Activated CD8-positive, alpha-beta T cell treated with anti-CD3 and anti-CD28 coated beads, Interleukin-2, amount 10 ng/mL, durations not matched to agents 7 days and 5 days (primary cell): ENCODE measurements around the gene XIAP. TPM values are rescaled to one million over a fixed set of nuclear protein-coding genes. Genes with fewer than 3 reads are reported as not detected.

Experiments used
- ATAC-seq: fragments of 150-1000 bp; cut with Tn5 transposase; one replicate; pipeline ENCODE4 v1.10.0; 2021; ENCODE audit warnings: moderate library complexity
- CTCF ChIA-PET: fragments of 350-600 bp; sonication (Branson Sonifier 250); formaldehyde crosslinking; loops from one replicate; lab custom pipeline; 2021; ENCODE audit warnings: antibody characterized with exemption; lab: Charles Lee
- POLR2A ChIA-PET: fragments of 350-600 bp; sonication (Branson Sonifier 250); formaldehyde crosslinking; loops from one replicate; lab custom pipeline; 2021; ENCODE audit warnings: antibody characterized with exemption; lab: Charles Lee
- DNase-seq: peaks from one replicate; pipeline ENCODE4 v3.0.0-alpha.2; 2020
- H3K27ac Mint-ChIP-seq: one replicate; pipeline ENCODE4 v1.8.0; 2021; ENCODE audit warnings: mild to moderate bottlenecking, mixed read lengths
- H3K27me3 Mint-ChIP-seq: one replicate; pipeline ENCODE4 v1.8.0; 2021; ENCODE audit warnings: low read depth, mixed read lengths
- H3K36me3 Mint-ChIP-seq: one replicate; pipeline ENCODE4 v1.8.0; 2021; ENCODE audit warnings: low read depth, mixed read lengths
- H3K4me1 Mint-ChIP-seq: one replicate; pipeline ENCODE4 v1.8.0; 2021; ENCODE audit warnings: low read depth, mixed read lengths
- H3K4me3 Mint-ChIP-seq: one replicate; pipeline ENCODE4 v1.8.0; 2021; ENCODE audit warnings: mild to moderate bottlenecking, mixed read lengths
- H3K9me3 Mint-ChIP-seq: one replicate; pipeline ENCODE4 v1.8.0; 2022; ENCODE audit warnings: mixed read lengths; ENCODE audit not compliant: insufficient read depth
- total RNA-seq, 2 experiments: library from RNA; stranded (reverse); gene quantifications; one replicate each; pipeline ENCODE4 v1.2.3, GENCODE V29; 2021

XIAP gene
- total RNA-seq, 2 experiments from 2014 or later = 33.9 to 38.0 TPM

GRCh38 chrX:123962006-123962467, 102.2 kb downstream of the XIAP start:
- peak overlapping the region; percentile 89 for H3K4me3 Mint-ChIP-seq
- peak overlapping the region; percentile 95 for H3K27ac Mint-ChIP-seq

DNA sequence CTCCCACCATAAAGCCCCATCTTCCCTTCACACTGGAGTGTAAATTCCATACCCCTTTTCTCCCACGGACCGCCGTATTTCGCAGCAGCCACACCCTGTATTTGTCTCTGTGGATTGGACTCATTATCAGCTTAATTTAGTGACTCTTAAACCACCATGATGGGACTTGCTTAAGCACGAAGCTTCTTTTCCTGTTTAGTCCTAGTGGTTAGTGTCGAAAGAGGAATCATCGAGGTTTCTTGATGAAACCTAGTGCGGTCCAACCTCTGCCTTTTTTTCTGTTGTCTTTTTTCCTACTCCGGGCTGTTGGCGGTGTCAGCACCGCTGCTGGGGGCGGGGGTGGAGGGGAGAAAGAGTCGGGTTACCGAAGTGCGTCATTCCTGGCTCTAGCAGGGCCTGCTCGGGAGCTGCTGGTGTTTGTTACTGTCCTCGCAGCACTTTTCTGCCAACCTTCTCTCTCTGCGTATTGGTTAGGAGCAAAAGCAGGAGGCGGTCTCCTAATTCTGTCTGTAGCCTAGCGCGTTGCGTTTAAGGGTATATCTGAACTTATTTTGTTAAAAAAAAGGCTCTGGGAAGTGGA, 103.0 kb downstream of the XIAP start:
- POLR2A ChIA-PET = interaction anchor here (0.9 to 2.1 kb wide), 7 partner anchors 14 to 386 kb away, joined by 3 to 8 read pairs (median 3); no protein-coding TSS in a partner anchor
- peaks cover 25% of the 10 kb centered on the region for H3K36me3 Mint-ChIP-seq
- DNase-seq (peak; percentile 83), ATAC-seq (peak; percentile 62)
- H3K27me3 Mint-ChIP-seq = no peaks in the 10 kb centered on the region
- peaks cover 26% of the 10 kb centered on the region for H3K4me1 Mint-ChIP-seq
- peak overlapping the region; percentile 89 for H3K4me3 Mint-ChIP-seq
- CTCF ChIA-PET = interaction anchor here (1.0 to 1.7 kb wide), 4 partner anchors 14 to 248 kb away, joined by 3 to 7 read pairs (median 6); no protein-coding TSS in a partner anchor
- H3K9me3 Mint-ChIP-seq = no peaks in the 10 kb centered on the region
- peak overlapping the region; percentile 95 for H3K27ac Mint-ChIP-seq

More at GRCh38 chrX:123962006-123962467, 102.2 kb downstream of the XIAP start:
- ChIA-PET CTCF (interaction anchor here (1.6 to 1.7 kb wide), 2 partner anchors 56 to 59 kb away, joined by 7 read pairs; no protein-coding TSS in a partner anchor), POLR2A (interaction anchor here (1.0 to 2.1 kb wide), 4 partner anchors 15 to 101 kb away, joined by 3 to 8 read pairs (median 4); no protein-coding TSS in a partner anchor)
- Mint-ChIP-seq H3K27me3 (no peaks in the 10 kb centered on the region), H3K9me3 (no peaks in the 10 kb centered on the region), H3K4me1 (peaks cover 25% of the 10 kb centered on the region), H3K36me3 (peaks cover 25% of the 10 kb centered on the region)
- DNase-seq (no peak), ATAC-seq (no peak)

Other genes with a start within 250 kb of the XIAP start
- 10 to 100 TPM; 78.9 to 83.4 TPM for gene THOC2, start 127.0 kb upstream of the XIAP start, total RNA-seq
- gene STAG2, start 101.7 kb downstream of the XIAP start, total RNA-seq = 10 to 100 TPM; 87.3 to 94.9 TPM